ENCODE measurements around the gene SH3BP1.

Gene SH3BP1

GRCh38 chr22:37631448-37632173 lies 7.9 kb upstream of the SH3BP1 start:
- TF ChIP-seq YY1 (IDR thresholded peaks at IDR 0.05; ENCODE audit: low read depth) = no peak
- no peak for TF ChIP-seq TEAD4 (IDR thresholded peaks at IDR 0.05)
- TF ChIP-seq ZBTB7A (IDR thresholded peaks at IDR 0.05; ENCODE audit: low read depth) = no peak
- TF ChIP-seq NFIC (IDR thresholded peaks at IDR 0.05) = no peak
- no peak for TF ChIP-seq TCF12 (IDR thresholded peaks at IDR 0.05; ENCODE audit: low read depth)
- no peak for TF ChIP-seq USF1 (IDR thresholded peaks at IDR 0.05)
- no peak for TF ChIP-seq TAF1 (IDR thresholded peaks at IDR 0.05; ENCODE audit: low read depth)
- no peak for TF ChIP-seq CREB1 (IDR thresholded peaks at IDR 0.05; ENCODE audit: low read depth)
- no peak for TF ChIP-seq RAD21 (IDR thresholded peaks at IDR 0.05; ENCODE audit: low read depth)
- TF ChIP-seq REST (IDR thresholded peaks at IDR 0.05; ENCODE audit: low read depth) = no peak
- no peak for TF ChIP-seq MAX (IDR thresholded peaks at IDR 0.05)
- TF ChIP-seq FOXM1 (IDR thresholded peaks at IDR 0.05; ENCODE audit: borderline replicate concordance, low read depth) = no peak
- no peak for TF ChIP-seq EP300 (IDR thresholded peaks at IDR 0.05; ENCODE audit: borderline replicate concordance)
- no peak for TF ChIP-seq EGR1 (IDR thresholded peaks at IDR 0.05)
- TF ChIP-seq CEBPB (IDR thresholded peaks at IDR 0.05) = no peak

- TF ChIP-seq TCF12 (IDR thresholded peaks at IDR 0.05; ENCODE audit: low read depth) = no peak
- no peak for TF ChIP-seq REST (IDR thresholded peaks at IDR 0.05; ENCODE audit: low read depth)
- no peak for TF ChIP-seq EGR1 (IDR thresholded peaks at IDR 0.05)
- TF ChIP-seq ZBTB7A (IDR thresholded peaks at IDR 0.05; ENCODE audit: low read depth) = no peak
- TF ChIP-seq FOXM1 (IDR thresholded peaks at IDR 0.05; ENCODE audit: borderline replicate concordance, low read depth) = no peak
- no peak for TF ChIP-seq YY1 (IDR thresholded peaks at IDR 0.05; ENCODE audit: low read depth)
- TF ChIP-seq TAF1 (IDR thresholded peaks at IDR 0.05; ENCODE audit: low read depth) = no peak
- no peak for TF ChIP-seq NFIC (IDR thresholded peaks at IDR 0.05)
- no peak for TF ChIP-seq CREB1 (IDR thresholded peaks at IDR 0.05; ENCODE audit: low read depth)
- TF ChIP-seq USF1 (IDR thresholded peaks at IDR 0.05) = no peak
- TF ChIP-seq CEBPB (IDR thresholded peaks at IDR 0.05) = no peak
- no peak for TF ChIP-seq RAD21 (IDR thresholded peaks at IDR 0.05; ENCODE audit: low read depth)
- TF ChIP-seq EP300 (IDR thresholded peaks at IDR 0.05; ENCODE audit: borderline replicate concordance) = no peak
- TF ChIP-seq MAX (IDR thresholded peaks at IDR 0.05) = no peak
- TF ChIP-seq TEAD4 (IDR thresholded peaks at IDR 0.05) = no peak
Observed at GRCh38 chr22:37632174-37633088, 7.0 kb upstream of the SH3BP1 start.

GRCh38 chr22:37633089-37633624 lies 6.3 kb upstream of the SH3BP1 start:
- no peak for TF ChIP-seq ZBTB7A (IDR thresholded peaks at IDR 0.05; ENCODE audit: low read depth)
- no peak for TF ChIP-seq NFIC (IDR thresholded peaks at IDR 0.05)

- TF ChIP-seq TEAD4 (IDR thresholded peaks at IDR 0.05) (peak; percentile 42; the same call in 1 of the 2 replicates), YY1 (IDR thresholded peaks at IDR 0.05; ENCODE audit: low read depth) (no peak), CEBPB (IDR thresholded peaks at IDR 0.05) (no peak), TAF1 (IDR thresholded peaks at IDR 0.05; ENCODE audit: low read depth) (peak; percentile 23; the same call in 1 of the 2 replicates), USF1 (IDR thresholded peaks at IDR 0.05) (no peak), MAX (IDR thresholded peaks at IDR 0.05) (0 out of 2 replicates have a peak, but pooled peaks have one; percentile 34), TCF12 (IDR thresholded peaks at IDR 0.05; ENCODE audit: low read depth) (peak; percentile 89), ZBTB7A (IDR thresholded peaks at IDR 0.05; ENCODE audit: low read depth) (peak; percentile 98), EP300 (IDR thresholded peaks at IDR 0.05; ENCODE audit: borderline replicate concordance) (peak; percentile 77), NFIC (IDR thresholded peaks at IDR 0.05) (peak; percentile 81), EGR1 (IDR thresholded peaks at IDR 0.05) (0 out of 2 replicates have a peak, but pooled peaks have one; percentile 12), REST (IDR thresholded peaks at IDR 0.05; ENCODE audit: low read depth) (no peak)
Observed at GRCh38 chr22:37633625-37634416, 5.6 kb upstream of the SH3BP1 start.

All from Ishikawa (cell line).